HG02938 (cell line): ENCODE measurements around the gene ECHS1.
"Not testable (repeated sequence)": the region's sequence is repeated elsewhere in the genome, so short reads cannot be mapped to it uniquely, and the experiment has no call there.

Experiments used
- ATAC-seq: cut with Tn5 transposase; IDR thresholded peaks from one replicate; pipeline ENCODE4 v1.9.1; 2021; ENCODE audit warnings: mild to moderate bottlenecking, moderate library complexity; ENCODE audit not compliant: unreplicated experiment

ECHS1 gene

GRCh38 chr10:133373174-133374090 is at the start of gene ECHS1:
Gene ECHS1, minus strand, starts transcription at chr10:133373354. Its CDS starts 21 bp downstream, at chr10:133373333.
- peak; percentile 84 for ATAC-seq

GRCh38 chr10:133422223-133422806 is 49.2 kb upstream of the ECHS1 start:
- no peak for ATAC-seq

GRCh38 chr10:133421336-133422222 is 48.4 kb upstream of the ECHS1 start:
- no peak for ATAC-seq

GRCh38 chr10:133420579-133420978 is 47.4 kb upstream of the ECHS1 start:
- no peak for ATAC-seq

GRCh38 chr10:133420028-133420427 is 46.9 kb upstream of the ECHS1 start:
- ATAC-seq = no peak

- ATAC-seq = no peak
Measured at GRCh38 chr10:133419211-133419950, 46.2 kb upstream of the ECHS1 start.

GRCh38 chr10:133418289-133418993 is 45.3 kb upstream of the ECHS1 start:
- no peak for ATAC-seq

GRCh38 chr10:133415752-133416151 is 42.6 kb upstream of the ECHS1 start:
- ATAC-seq = no peak

- ATAC-seq = not testable (repeated sequence)
Measured at GRCh38 chr10:133414401-133414800, 41.2 kb upstream of the ECHS1 start.

GRCh38 chr10:133412381-133412711 is 39.2 kb upstream of the ECHS1 start:
- ATAC-seq = no peak

GRCh38 chr10:133411523-133412380 is 38.6 kb upstream of the ECHS1 start:
- no peak for ATAC-seq

GRCh38 chr10:133405844-133406527 is 32.8 kb upstream of the ECHS1 start:
- ATAC-seq = no peak

- ATAC-seq = no peak
Measured at GRCh38 chr10:133405272-133405671, 32.1 kb upstream of the ECHS1 start.

GRCh38 chr10:133403784-133404183 is 30.6 kb upstream of the ECHS1 start:
- ATAC-seq = no peak

- no peak for ATAC-seq
Measured at GRCh38 chr10:133403359-133403758, 30.2 kb upstream of the ECHS1 start.

GRCh38 chr10:133401981-133402725 is 29.0 kb upstream of the ECHS1 start:
- no peak for ATAC-seq

- no peak for ATAC-seq
Measured at GRCh38 chr10:133401500-133401899, 28.3 kb upstream of the ECHS1 start.
